HG02571 (cell line): Measurements from ENCODE around the gene NFYA.

Experiments
- ATAC-seq: cut with Tn5 transposase; IDR thresholded peaks from one replicate; pipeline ENCODE4 v1.9.1; 2021; ENCODE audit warnings: mild to moderate bottlenecking, moderate library complexity; ENCODE audit not compliant: unreplicated experiment

Gene NFYA

GRCh38 chr6:41071923-41072835, 595 bp upstream of the NFYA start, which contains the start of gene OARD1:
Gene OARD1, minus strand, starts transcription at chr6:41072356. Its CDS starts 722 bp downstream, at chr6:41071634.
- peak; percentile 64 for ATAC-seq

- peak; percentile 35 for ATAC-seq
Measured at GRCh38 chr6:41073203-41073967, 611 bp downstream of the NFYA start.

- no peak for ATAC-seq
Measured at GRCh38 chr6:41073968-41074691, 1.4 kb downstream of the NFYA start.

GRCh38 chr6:41074692-41075436, 2.1 kb downstream of the NFYA start:
- ATAC-seq: no peak

GRCh38 chr6:41075651-41076626, 3.2 kb downstream of the NFYA start:
- ATAC-seq: no peak

GRCh38 chr6:41077536-41077935, 4.8 kb downstream of the NFYA start:
- ATAC-seq: no peak

GRCh38 chr6:41078101-41078500, 5.3 kb downstream of the NFYA start:
- no peak for ATAC-seq

GRCh38 chr6:41079080-41079479, 6.3 kb downstream of the NFYA start:
- no peak for ATAC-seq

- no peak for ATAC-seq
Measured at GRCh38 chr6:41080621-41081020, 7.8 kb downstream of the NFYA start.

GRCh38 chr6:41083072-41083471, 10.3 kb downstream of the NFYA start:
- ATAC-seq: no peak

- ATAC-seq: no peak
Measured at GRCh38 chr6:41085182-41085581, 12.4 kb downstream of the NFYA start.

GRCh38 chr6:41088451-41088850, 15.7 kb downstream of the NFYA start:
- ATAC-seq: no peak

- ATAC-seq: no peak
Measured at GRCh38 chr6:41090841-41091761, 18.3 kb downstream of the NFYA start.

GRCh38 chr6:41092421-41093140, 19.8 kb downstream of the NFYA start:
- ATAC-seq: no peak

GRCh38 chr6:41093729-41094128, 21.0 kb downstream of the NFYA start:
- no peak for ATAC-seq

- ATAC-seq: no peak
Measured at GRCh38 chr6:41097467-41098090, 24.8 kb downstream of the NFYA start.

- ATAC-seq: no peak
Measured at GRCh38 chr6:41098366-41098765, 25.6 kb downstream of the NFYA start.
